ENCODE data around the gene MTMR10. TPM values are rescaled to one million over a fixed set of nuclear protein-coding genes. Genes with fewer than 3 reads are reported as not detected.

The MTMR10 gene
- polyA plus RNA-seq, 1 of the 3 experiments (the other 2 are of a cell fraction): 6.4 TPM

DNA sequence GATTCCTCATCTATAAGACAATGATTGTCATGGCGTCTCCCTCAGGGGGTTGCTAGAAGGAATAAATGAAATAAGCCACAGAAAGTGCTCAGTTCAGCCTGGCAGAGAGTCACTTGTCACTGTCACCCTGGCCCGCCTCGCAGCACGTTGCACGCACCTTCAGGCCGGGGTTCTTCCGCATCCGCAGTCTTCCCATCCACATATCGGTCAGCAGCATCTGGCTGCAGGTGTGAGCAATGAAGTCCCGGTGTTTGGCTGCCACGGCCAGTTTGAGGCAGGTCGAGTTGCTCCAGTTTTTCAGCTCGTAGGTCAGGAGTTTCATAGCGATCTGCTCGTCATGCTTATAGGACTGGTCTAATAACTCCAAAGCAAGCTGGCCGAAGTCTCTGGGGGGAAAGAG is 48.5 kb upstream of the MTMR10 start:
- DNase-seq: no peak
- POLR2A ChIA-PET: interaction anchor here (0.5 kb wide), 1 partner anchor 95 kb away, joined by 4 read pairs; no protein-coding TSS in a partner anchor

DNA sequence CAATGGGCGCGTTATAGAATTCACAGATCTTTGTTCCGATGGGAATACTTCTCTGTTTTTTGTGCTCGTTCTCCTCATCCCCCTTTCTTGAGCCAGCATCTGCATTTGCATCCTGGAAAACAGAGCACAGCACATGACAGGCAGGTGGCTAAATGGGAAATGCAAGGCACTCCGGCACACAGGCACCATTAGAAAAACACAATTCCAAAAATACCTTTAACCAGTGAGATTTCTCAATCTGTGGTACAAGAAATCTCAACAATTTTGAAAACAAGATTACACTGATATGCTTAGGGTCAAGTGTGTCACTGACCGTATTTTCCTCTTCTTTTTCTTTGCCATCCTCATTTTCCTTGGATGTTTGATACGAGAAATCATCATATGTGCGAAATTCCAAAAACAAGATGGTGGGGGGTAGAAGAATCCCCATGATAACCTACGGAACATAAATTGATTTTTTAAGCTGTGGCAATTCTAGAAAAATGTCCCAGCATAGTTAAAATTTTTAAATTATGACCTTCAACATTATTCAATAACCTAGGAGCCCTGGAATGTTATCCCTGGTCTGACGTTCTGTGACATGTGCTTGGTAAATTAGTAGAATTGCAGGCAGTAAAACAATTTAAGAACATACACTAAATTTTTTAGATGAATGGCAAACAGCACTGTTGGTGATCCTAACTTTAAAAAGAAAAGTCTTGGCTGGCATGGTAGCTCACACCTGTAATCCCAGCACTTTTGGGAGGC is 46.5 kb upstream of the MTMR10 start:
- TF ChIP-seq RCOR1 (IDR thresholded peaks at IDR 0.05; ENCODE audit: low read length): no peak
- TF ChIP-seq RFX5 (IDR thresholded peaks at IDR 0.05; ENCODE audit: low read length): no peak
- TF ChIP-seq, protein P1, sequence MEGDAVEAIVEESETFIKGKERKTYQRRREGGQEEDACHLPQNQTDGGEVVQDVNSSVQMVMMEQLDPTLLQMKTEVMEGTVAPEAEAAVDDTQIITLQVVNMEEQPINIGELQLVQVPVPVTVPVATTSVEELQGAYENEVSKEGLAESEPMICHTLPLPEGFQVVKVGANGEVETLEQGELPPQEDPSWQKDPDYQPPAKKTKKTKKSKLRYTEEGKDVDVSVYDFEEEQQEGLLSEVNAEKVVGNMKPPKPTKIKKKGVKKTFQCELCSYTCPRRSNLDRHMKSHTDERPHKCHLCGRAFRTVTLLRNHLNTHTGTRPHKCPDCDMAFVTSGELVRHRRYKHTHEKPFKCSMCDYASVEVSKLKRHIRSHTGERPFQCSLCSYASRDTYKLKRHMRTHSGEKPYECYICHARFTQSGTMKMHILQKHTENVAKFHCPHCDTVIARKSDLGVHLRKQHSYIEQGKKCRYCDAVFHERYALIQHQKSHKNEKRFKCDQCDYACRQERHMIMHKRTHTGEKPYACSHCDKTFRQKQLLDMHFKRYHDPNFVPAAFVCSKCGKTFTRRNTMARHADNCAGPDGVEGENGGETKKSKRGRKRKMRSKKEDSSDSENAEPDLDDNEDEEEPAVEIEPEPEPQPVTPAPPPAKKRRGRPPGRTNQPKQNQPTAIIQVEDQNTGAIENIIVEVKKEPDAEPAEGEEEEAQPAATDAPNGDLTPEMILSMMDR (IDR thresholded peaks at IDR 0.05): no peak
- no peak for TF ChIP-seq NFIC (IDR thresholded peaks at IDR 0.05; ENCODE audit: borderline replicate concordance)
- TF ChIP-seq YY1 (IDR thresholded peaks at IDR 0.05; ENCODE audit: low read depth): no peak

More for the DNA sequence above, 48.5 kb upstream of the MTMR10 start:
- Histone ChIP-seq H3K9me3 (no peaks in the 10 kb centered on the region), H4K20me1 (ENCODE audit: insufficient read depth) (no peaks in the 10 kb centered on the region), H3F3A (replicated peaks; ENCODE audit: insufficient read depth) (no peaks in the 10 kb centered on the region), H3K4me1 (ENCODE audit: control insufficient read depth in 1 of 2, insufficient read depth in 2 of 2, low read depth in 1 of 2, low read length in 1 of 2) (no peaks in the 10 kb centered on the region; a peak in 1 of 4 replicates), H3K36me3 (replicated peaks in 1 of 2; ENCODE audit: control insufficient read depth in 1 of 2, insufficient read depth in 2 of 2, low read length in 1 of 2) (no peaks in the 10 kb centered on the region), H3K4me3 (ENCODE audit: low read depth in 2 of 2, low read length in 1 of 2) (no peak overlapping the region), H3K27ac (ENCODE audit: low read depth in 2 of 2, low read length in 1 of 2) (no peak overlapping the region), H3K4me2 (no peak overlapping the region), H3K79me2 (ENCODE audit: insufficient read depth) (no peaks in the 10 kb centered on the region), H3K27me3 (ENCODE audit: insufficient read depth) (no peaks in the 10 kb centered on the region), H3K9me2 (no peaks in the 10 kb centered on the region), H3K9ac (no peak overlapping the region), H2AFZ (ENCODE audit: low read depth) (no peak overlapping the region)
- no peak for TF ChIP-seq ELF1 (IDR thresholded peaks at IDR 0.05)
- TF ChIP-seq TEAD4 (IDR thresholded peaks at IDR 0.05; ENCODE audit: borderline replicate concordance, insufficient read depth): no peak
- TF ChIP-seq NRF1 (IDR thresholded peaks at IDR 0.05; ENCODE audit: low read depth, low read length): no peak
- TF ChIP-seq TCF12 (IDR thresholded peaks at IDR 0.05): no peak
- TF ChIP-seq POLR2AphosphoS5 (IDR thresholded peaks at IDR 0.05; ENCODE audit: low read depth, low read length): no peak
- no peak for TF ChIP-seq EP300 (IDR thresholded peaks at IDR 0.05; ENCODE audit: borderline replicate concordance in 1 of 2, low read depth in 1 of 2, low read length in 1 of 2)
- no peak for TF ChIP-seq RFX5 (IDR thresholded peaks at IDR 0.05; ENCODE audit: low read length)
- TF ChIP-seq, protein P2, sequence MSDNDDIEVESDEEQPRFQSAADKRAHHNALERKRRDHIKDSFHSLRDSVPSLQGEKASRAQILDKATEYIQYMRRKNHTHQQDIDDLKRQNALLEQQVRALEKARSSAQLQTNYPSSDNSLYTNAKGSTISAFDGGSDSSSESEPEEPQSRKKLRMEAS (IDR thresholded peaks at IDR 0.05; ENCODE audit: low read depth): no peak
- TF ChIP-seq GATA2 (CRISPR knock-in tag; IDR thresholded peaks at IDR 0.05): no peak
- TF ChIP-seq FOSL2 (IDR thresholded peaks at IDR 0.05; ENCODE audit: borderline replicate concordance, low read depth): no peak
- no peak for TF ChIP-seq RAD21 (IDR thresholded peaks at IDR 0.05; ENCODE audit: low read length)
- TF ChIP-seq SIN3A (IDR thresholded peaks at IDR 0.05; ENCODE audit: borderline replicate concordance, low read depth, low read length): no peak
- TF ChIP-seq, protein P3, sequence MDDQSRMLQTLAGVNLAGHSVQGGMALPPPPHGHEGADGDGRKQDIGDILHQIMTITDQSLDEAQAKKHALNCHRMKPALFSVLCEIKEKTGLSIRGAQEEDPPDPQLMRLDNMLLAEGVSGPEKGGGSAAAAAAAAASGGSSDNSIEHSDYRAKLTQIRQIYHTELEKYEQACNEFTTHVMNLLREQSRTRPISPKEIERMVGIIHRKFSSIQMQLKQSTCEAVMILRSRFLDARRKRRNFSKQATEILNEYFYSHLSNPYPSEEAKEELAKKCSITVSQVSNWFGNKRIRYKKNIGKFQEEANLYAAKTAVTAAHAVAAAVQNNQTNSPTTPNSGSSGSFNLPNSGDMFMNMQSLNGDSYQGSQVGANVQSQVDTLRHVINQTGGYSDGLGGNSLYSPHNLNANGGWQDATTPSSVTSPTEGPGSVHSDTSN (IDR thresholded peaks at IDR 0.05): no peak
- no peak for TF ChIP-seq FOXJ3 (CRISPR knock-in tag; IDR thresholded peaks at IDR 0.05)
- TF ChIP-seq, protein P4, sequence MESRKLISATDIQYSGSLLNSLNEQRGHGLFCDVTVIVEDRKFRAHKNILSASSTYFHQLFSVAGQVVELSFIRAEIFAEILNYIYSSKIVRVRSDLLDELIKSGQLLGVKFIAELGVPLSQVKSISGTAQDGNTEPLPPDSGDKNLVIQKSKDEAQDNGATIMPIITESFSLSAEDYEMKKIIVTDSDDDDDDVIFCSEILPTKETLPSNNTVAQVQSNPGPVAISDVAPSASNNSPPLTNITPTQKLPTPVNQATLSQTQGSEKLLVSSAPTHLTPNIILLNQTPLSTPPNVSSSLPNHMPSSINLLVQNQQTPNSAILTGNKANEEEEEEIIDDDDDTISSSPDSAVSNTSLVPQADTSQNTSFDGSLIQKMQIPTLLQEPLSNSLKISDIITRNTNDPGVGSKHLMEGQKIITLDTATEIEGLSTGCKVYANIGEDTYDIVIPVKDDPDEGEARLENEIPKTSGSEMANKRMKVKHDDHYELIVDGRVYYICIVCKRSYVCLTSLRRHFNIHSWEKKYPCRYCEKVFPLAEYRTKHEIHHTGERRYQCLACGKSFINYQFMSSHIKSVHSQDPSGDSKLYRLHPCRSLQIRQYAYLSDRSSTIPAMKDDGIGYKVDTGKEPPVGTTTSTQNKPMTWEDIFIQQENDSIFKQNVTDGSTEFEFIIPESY (IDR thresholded peaks at IDR 0.05; ENCODE audit: borderline replicate concordance, low read depth): no peak
- no peak for TF ChIP-seq FOXM1 (IDR thresholded peaks at IDR 0.05; ENCODE audit: low read depth)
- 78% methylated on average over 14 of the region's 16 CpGs for WGBS (ENCODE audit: low lambda C conversion rate)
- CTCF ChIA-PET: interaction anchor here (1.1 kb wide), 1 partner anchor 89 kb away, joined by 3 read pairs; no protein-coding TSS in a partner anchor

More for the DNA sequence above, 46.5 kb upstream of the MTMR10 start:
- Histone ChIP-seq H3K36me3 (replicated peaks in 1 of 2; ENCODE audit: control insufficient read depth in 1 of 2, insufficient read depth in 2 of 2, low read length in 1 of 2) (no peaks in the 10 kb centered on the region), H3K4me1 (ENCODE audit: control insufficient read depth in 1 of 2, insufficient read depth in 2 of 2, low read depth in 1 of 2, low read length in 1 of 2) (peaks cover 4 to 14% of the 10 kb centered on the region in 2 experiments), H3F3A (replicated peaks; ENCODE audit: insufficient read depth) (no peaks in the 10 kb centered on the region), H3K4me2 (no peak overlapping the region), H3K9ac (no peak overlapping the region), H2AFZ (ENCODE audit: low read depth) (no peak overlapping the region), H3K27ac (ENCODE audit: low read depth in 2 of 2, low read length in 1 of 2) (no peak overlapping the region), H3K27me3 (ENCODE audit: insufficient read depth) (no peaks in the 10 kb centered on the region), H3K79me2 (ENCODE audit: insufficient read depth) (no peaks in the 10 kb centered on the region), H3K4me3 (ENCODE audit: low read depth in 2 of 2, low read length in 1 of 2) (no peak overlapping the region), H3K9me3 (no peaks in the 10 kb centered on the region), H3K9me2 (no peaks in the 10 kb centered on the region), H4K20me1 (ENCODE audit: insufficient read depth) (no peaks in the 10 kb centered on the region)
- 81% methylated on average over 10 of the region's 10 CpGs for WGBS (ENCODE audit: low lambda C conversion rate)
- ChIA-PET CTCF (interaction anchor here (0.8 kb wide), 1 partner anchor 13 kb away, joined by 3 read pairs; no protein-coding TSS in a partner anchor), POLR2A (no interaction called here)
- no peak for DNase-seq
